DOHH2 (cell line): ENCODE results near the gene RUNX2.

Experiments used
- CTCF ChIP-seq: fragments of 200-600 bp; sonication (generic); IDR thresholded peaks from one replicate; pipeline ENCODE4 v1.5.1; 2014; ENCODE audit warnings: antibody characterized with exemption, mild to moderate bottlenecking, low read depth, low read length; ENCODE audit not compliant: poor library complexity, severe bottlenecking
- EZH2phosphoT487 ChIP-seq: fragments of 200-600 bp; sonication (generic); IDR thresholded peaks from 2 replicates; pipeline ENCODE4 v1.6.1; 2017; ENCODE audit warnings: borderline replicate concordance, mild to moderate bottlenecking, antibody characterized with exemption, low read length, moderate library complexity, mixed read lengths

GRCh38 chr6:45572833-45573232, 244.7 kb downstream of the RUNX2 start:
- no peak for TF ChIP-seq CTCF
- TF ChIP-seq EZH2phosphoT487 = no peak
